GM12873 (cell line): ENCODE data around the gene COL4A2.

Experiments
- CTCF ChIP-seq: IDR thresholded peaks from 2 replicates; pipeline ENCODE4 v1.5.1; 2012; ENCODE audit warnings: low read depth, mild to moderate bottlenecking, moderate library complexity, low read length, control low read depth; ENCODE audit not compliant: insufficient read depth; ENCODE audit errors: missing control alignments

Gene COL4A2

GRCh38 chr13:110424569-110425443, 117.7 kb downstream of the COL4A2 start:
- no peak for TF ChIP-seq CTCF

GRCh38 chr13:110425444-110425780, 118.3 kb downstream of the COL4A2 start:
- no peak for TF ChIP-seq CTCF

- no peak for TF ChIP-seq CTCF
These were observed 119.7 kb downstream of the COL4A2 start for GRCh38 chr13:110426735-110427134.

- TF ChIP-seq CTCF = no peak
These were observed 121.2 kb downstream of the COL4A2 start for GRCh38 chr13:110428313-110428712.

- no peak for TF ChIP-seq CTCF
These were observed 123.6 kb downstream of the COL4A2 start for GRCh38 chr13:110430391-110431336.

- TF ChIP-seq CTCF = no peak
These were observed 124.6 kb downstream of the COL4A2 start for GRCh38 chr13:110431425-110432294.

GRCh38 chr13:110432522-110432921, 125.4 kb downstream of the COL4A2 start:
- TF ChIP-seq CTCF = no peak
